Fibroblast of pulmonary artery (primary cell): ENCODE data around the gene MLLT3.
A peak's percentile ranks its signal among the peaks of the same experiment; 100 is the strongest.
"Not testable (repeated sequence)": the region's sequence is repeated elsewhere in the genome, so short reads cannot be mapped to it uniquely, and the experiment has no call there.

Source experiments
- DNase-seq: peaks from one replicate; pipeline ENCODE4 v3.0.0-alpha.2; 2010; ENCODE audit warnings: low read depth
- H3K4me3 ChIP-seq: replicated peaks from 2 replicates; pipeline ENCODE4 v1.5.1; 2011; ENCODE audit warnings: low read depth, mild to moderate bottlenecking, control low read depth, low read length, moderate library complexity
- TF ChIP-seq, protein P1 (sequence below): IDR thresholded peaks from 2 replicates; pipeline ENCODE4 v1.5.1; 2011; ENCODE audit warnings: mild to moderate bottlenecking, control low read depth, low read length, inconsistent platforms; ENCODE audit errors: missing control alignments

MLLT3 gene

DNA sequence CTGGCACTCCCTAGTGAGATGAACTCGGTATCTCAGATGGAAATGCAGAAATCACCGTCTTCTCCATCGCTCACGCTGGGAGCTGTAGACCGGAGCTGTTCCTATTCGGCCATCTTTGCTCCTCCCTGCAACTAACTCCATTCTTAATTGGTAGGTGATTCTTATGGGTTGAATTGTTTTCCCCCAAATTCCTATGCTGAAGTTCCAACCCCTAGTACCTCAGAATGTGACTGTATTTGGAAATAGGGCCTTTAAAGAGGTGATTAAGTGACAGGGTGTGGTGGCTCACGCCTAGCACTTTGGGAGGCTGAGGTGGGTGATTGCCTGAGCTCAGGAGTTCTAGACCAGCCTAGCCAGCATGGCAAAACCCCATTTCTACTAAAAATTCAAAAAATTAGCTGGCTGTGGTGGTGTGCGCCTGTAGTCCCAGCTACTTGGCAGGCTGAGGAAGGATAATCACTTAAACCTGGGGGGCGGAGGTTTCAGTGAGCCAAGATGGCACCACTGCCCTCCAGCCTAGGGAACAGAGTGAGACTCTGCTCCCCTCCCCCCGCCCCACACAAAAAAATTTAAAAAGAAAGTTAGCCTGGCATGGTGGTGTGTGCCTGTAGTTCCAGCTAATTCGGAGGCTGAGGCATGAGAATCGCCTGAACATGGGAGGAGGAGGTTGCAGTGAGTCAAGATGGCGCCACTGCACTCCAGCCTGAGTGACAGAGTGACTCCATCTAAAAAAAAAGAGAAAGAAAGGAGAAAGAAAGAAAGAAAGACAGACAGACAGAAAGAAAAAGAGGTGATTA is 36.6 kb upstream of the MLLT3 start:
- TF ChIP-seq, protein P1, sequence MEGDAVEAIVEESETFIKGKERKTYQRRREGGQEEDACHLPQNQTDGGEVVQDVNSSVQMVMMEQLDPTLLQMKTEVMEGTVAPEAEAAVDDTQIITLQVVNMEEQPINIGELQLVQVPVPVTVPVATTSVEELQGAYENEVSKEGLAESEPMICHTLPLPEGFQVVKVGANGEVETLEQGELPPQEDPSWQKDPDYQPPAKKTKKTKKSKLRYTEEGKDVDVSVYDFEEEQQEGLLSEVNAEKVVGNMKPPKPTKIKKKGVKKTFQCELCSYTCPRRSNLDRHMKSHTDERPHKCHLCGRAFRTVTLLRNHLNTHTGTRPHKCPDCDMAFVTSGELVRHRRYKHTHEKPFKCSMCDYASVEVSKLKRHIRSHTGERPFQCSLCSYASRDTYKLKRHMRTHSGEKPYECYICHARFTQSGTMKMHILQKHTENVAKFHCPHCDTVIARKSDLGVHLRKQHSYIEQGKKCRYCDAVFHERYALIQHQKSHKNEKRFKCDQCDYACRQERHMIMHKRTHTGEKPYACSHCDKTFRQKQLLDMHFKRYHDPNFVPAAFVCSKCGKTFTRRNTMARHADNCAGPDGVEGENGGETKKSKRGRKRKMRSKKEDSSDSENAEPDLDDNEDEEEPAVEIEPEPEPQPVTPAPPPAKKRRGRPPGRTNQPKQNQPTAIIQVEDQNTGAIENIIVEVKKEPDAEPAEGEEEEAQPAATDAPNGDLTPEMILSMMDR = no peak
- H3K4me3 ChIP-seq = peak overlapping the region; percentile 61
- peak; percentile 22 for DNase-seq

DNA sequence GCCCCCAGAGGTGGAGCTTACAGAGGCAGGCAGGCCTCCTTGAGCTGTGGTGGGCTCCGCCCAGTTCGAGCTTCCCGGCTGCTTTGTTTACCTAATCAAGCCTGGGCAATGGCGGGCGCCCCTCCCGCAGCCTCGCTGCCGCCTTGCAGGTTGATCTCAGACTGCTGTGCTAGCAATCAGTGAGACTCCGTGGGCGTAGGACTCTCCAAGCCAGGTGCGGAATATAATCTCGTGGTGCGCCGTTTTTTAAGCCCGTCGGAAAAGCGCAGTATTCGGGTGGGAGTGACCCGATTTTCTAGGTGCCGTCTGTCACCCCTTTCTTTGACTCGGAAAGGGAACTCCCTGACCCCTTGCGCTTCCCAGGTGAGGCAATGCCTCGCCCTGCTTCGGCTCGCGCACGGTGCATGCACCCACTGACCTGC is 36.0 kb upstream of the MLLT3 start:
- H3K4me3 ChIP-seq = peak overlapping the region; percentile 61
- not testable (repeated sequence) for DNase-seq

DNA sequence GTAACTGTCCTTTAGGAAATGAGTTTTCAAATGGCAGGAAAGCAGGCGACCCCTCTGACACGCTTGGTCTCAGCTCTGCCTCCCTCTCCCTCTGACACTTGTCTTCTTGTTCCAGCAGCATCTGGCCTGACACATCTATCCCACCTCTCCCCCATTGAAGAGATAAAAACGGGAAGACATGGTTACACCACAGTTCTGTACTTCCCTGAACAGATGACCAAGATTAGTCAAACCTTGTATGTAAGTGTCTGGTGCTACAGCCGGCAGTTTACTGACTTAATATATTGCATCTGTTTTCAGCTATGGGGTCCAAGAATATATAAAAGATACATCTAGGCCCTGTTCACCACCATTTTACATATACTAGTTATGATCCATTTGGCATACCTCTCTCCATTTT is 29.6 kb upstream of the MLLT3 start:
- no peak overlapping the region for H3K4me3 ChIP-seq
- TF ChIP-seq, protein P1 = no peak
- no peak for DNase-seq

DNA sequence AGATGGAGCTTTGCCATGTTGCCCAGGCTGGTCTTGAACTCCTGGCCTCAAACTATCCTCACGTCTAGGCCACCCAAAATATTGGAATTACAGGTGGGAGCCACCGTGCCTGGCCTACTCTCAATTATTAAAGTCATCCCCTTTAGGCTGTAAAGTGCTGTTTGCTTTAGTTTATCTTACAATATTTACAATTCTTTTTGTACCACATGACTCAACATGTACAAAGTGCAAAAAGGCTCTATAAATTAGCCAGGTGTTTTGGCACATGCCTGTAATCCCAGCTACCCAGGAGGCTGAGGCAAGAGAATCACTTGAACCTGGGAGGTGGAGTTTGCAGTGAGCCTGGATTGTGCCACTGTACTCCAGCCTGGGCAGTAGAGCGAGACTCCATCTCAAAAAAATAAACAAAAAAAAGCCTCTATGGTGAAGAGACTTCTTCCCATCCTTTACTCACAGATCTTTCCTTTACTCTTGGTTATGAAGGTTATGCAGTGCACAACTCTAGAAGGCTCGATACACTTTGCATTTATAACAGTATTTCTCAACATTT is 28.5 kb upstream of the MLLT3 start:
- H3K4me3 ChIP-seq = no peak overlapping the region
- DNase-seq = no peak
- TF ChIP-seq, protein P1 = no peak

DNA sequence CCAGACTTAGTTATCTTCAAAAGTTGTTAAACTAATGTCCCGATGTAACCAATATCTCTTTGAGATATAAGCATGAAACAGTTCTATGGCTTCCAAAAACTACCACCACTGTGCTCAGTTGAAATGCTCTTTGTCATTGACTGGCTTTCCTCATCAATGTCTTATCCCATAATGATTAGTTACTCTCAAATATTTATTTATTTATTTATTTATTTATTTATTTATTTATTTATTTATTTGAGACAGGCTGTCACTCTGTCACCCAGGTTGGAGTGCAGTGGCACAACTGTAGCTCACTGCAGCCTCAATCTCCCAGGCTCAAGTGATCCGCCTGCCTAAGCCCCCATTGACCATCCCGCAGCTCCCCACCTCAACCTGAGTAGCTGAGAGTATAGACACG is 28.0 kb upstream of the MLLT3 start:
- no peak overlapping the region for H3K4me3 ChIP-seq
- DNase-seq = no peak
- TF ChIP-seq, protein P1 = no peak

DNA sequence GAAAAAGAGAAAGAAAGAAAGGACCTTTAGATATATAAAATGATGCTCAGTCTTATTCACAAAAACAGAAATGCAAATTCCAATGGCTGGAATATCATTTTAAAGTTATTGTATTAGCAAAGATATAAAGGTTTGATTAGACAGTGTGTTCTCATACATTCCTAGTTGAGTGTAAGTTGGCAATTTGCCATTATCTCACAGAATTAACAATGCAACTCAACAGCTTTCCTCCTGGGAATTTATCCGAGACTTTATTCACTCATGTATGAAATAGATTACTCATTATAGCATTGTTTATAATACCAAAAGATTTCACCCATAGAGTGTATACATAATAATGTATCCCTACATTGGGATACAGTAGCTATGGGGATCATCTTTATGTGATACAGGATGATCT is 27.1 kb upstream of the MLLT3 start:
- TF ChIP-seq, protein P1 = no peak
- no peak overlapping the region for H3K4me3 ChIP-seq
- DNase-seq = peak; percentile 44

DNA sequence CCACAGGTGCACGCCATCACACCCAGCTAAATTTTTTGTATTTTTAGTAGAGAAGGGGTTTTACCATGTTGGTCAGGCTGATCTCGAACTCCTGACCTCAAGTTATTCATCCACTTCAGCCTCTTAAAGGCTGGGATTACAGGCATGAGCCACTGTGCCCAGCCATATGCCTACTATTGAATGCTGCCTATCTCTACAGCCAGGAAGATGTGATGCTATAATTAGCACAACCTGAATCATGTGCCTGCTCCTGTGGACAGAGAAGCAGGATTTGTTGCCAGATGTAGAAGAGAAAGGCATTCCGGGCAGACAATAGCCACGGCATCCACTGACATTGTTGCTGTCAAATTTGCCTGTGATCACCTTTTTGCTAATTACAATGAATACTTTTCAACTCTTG is 24.4 kb upstream of the MLLT3 start:
- DNase-seq = no peak
- H3K4me3 ChIP-seq = no peak overlapping the region
- TF ChIP-seq, protein P1 = no peak
